ENCODE measurements around the gene SLCO4C1. TPM values are rescaled to one million over a fixed set of nuclear protein-coding genes. Genes with fewer than 3 reads are reported as not detected.
A peak's percentile ranks its signal among the peaks of the same experiment; 100 is the strongest.
"Not testable (repeated sequence)": the region's sequence is repeated elsewhere in the genome, so short reads cannot be mapped to it uniquely, and the experiment has no call there.

The SLCO4C1 gene
- 0.29 TPM for polyA plus RNA-seq (2012; ENCODE audit: insufficient read depth, insufficient read length, low read depth)

- no peaks in the 10 kb centered on the region for H3K9me3 ChIP-seq
- DNase-seq, result peak; percentile 92
- H3K36me3 ChIP-seq, result no peaks in the 10 kb centered on the region
- TF ChIP-seq CTCF (IDR thresholded peaks at IDR 0.05; ENCODE audit: low read depth, low read length), result peak; percentile 88
- H3K4me1 ChIP-seq, result peaks cover 5% of the 10 kb centered on the region
- H3K27me3 ChIP-seq, result no peaks in the 10 kb centered on the region
- peak within 1 kb of the TSS; percentile 75 for H3K4me3 ChIP-seq (ENCODE audit: low read depth, low read length)
Measured at GRCh38 chr5:102296178-102296817, at the start of gene SLCO4C1. Gene SLCO4C1, minus strand, starts transcription at chr5:102296284. Its CDS starts 22 bp downstream, at chr5:102296262.

GRCh38 chr5:102341681-102342288 lies 45.7 kb upstream of the SLCO4C1 start:
- Histone ChIP-seq H3K4me1 (peaks cover 4% of the 10 kb centered on the region), H3K36me3 (no peaks in the 10 kb centered on the region), H3K27me3 (no peaks in the 10 kb centered on the region), H3K9me3 (no peaks in the 10 kb centered on the region), H3K4me3 (ENCODE audit: low read depth, low read length) (no peak overlapping the region)
- no peak for DNase-seq
- no peak for TF ChIP-seq CTCF (IDR thresholded peaks at IDR 0.05; ENCODE audit: low read depth, low read length)

- H3K36me3 ChIP-seq, result no peaks in the 10 kb centered on the region
- no peaks in the 10 kb centered on the region for H3K27me3 ChIP-seq
- no peak for TF ChIP-seq CTCF (IDR thresholded peaks at IDR 0.05; ENCODE audit: low read depth, low read length)
- no peak overlapping the region for H3K4me3 ChIP-seq (ENCODE audit: low read depth, low read length)
- H3K4me1 ChIP-seq, result peaks cover 9% of the 10 kb centered on the region
- DNase-seq, result peak; percentile 57
- no peaks in the 10 kb centered on the region for H3K9me3 ChIP-seq
Measured at GRCh38 chr5:102324714-102325113, 28.6 kb upstream of the SLCO4C1 start.

GRCh38 chr5:102318801-102319200 lies 22.7 kb upstream of the SLCO4C1 start:
- H3K4me3 ChIP-seq (ENCODE audit: low read depth, low read length); H3K9me3 ChIP-seq; H3K36me3 ChIP-seq; H3K4me1 ChIP-seq; DNase-seq; H3K27me3 ChIP-seq: not testable (repeated sequence)

- no peak overlapping the region for H3K4me3 ChIP-seq (ENCODE audit: low read depth, low read length)
- no peak for TF ChIP-seq CTCF (IDR thresholded peaks at IDR 0.05; ENCODE audit: low read depth, low read length)
Measured at GRCh38 chr5:102314328-102314727, 18.2 kb upstream of the SLCO4C1 start.

GRCh38 chr5:102313912-102314311 lies 17.8 kb upstream of the SLCO4C1 start:
- TF ChIP-seq CTCF (IDR thresholded peaks at IDR 0.05; ENCODE audit: low read depth, low read length), result no peak
- no peak overlapping the region for H3K4me3 ChIP-seq (ENCODE audit: low read depth, low read length)
- no peaks in the 10 kb centered on the region for H3K9me3 ChIP-seq
- H3K36me3 ChIP-seq, result no peaks in the 10 kb centered on the region
- no peaks in the 10 kb centered on the region for H3K27me3 ChIP-seq
- DNase-seq, result peak; percentile 36
- peaks cover 11% of the 10 kb centered on the region for H3K4me1 ChIP-seq

More at GRCh38 chr5:102314328-102314727, 18.2 kb upstream of the SLCO4C1 start:
- Histone ChIP-seq H3K9me3 (no peaks in the 10 kb centered on the region), H3K4me1 (peaks cover 11% of the 10 kb centered on the region), H3K27me3 (no peaks in the 10 kb centered on the region), H3K36me3 (no peaks in the 10 kb centered on the region)
- DNase-seq, result no peak
